SU-DHL-6 (cell line): ENCODE data around the gene TLCD4.

Experiments
- EZH2phosphoT487 ChIP-seq: fragments of 200-600 bp; sonication (generic), shearing (Covaris generic); conservative IDR thresholded peaks from 2 replicates; pipeline ENCODE4 v1.6.1; 2018; ENCODE audit warnings: mild to moderate bottlenecking, antibody characterized with exemption, low read length, moderate library complexity, mixed read lengths
- TF ChIP-seq, protein P1 (sequence below): fragments of 200-600 bp; sonication (generic); IDR thresholded peaks from one replicate; pipeline ENCODE4 v1.5.1; 2017; ENCODE audit warnings: antibody characterized with exemption, mild to moderate bottlenecking, low read length, moderate library complexity; ENCODE audit not compliant: insufficient read depth, poor library complexity, severe bottlenecking

GRCh38 chr1:95139039-95139438 is 21.9 kb downstream of the TLCD4 start:
- TF ChIP-seq, protein P1, sequence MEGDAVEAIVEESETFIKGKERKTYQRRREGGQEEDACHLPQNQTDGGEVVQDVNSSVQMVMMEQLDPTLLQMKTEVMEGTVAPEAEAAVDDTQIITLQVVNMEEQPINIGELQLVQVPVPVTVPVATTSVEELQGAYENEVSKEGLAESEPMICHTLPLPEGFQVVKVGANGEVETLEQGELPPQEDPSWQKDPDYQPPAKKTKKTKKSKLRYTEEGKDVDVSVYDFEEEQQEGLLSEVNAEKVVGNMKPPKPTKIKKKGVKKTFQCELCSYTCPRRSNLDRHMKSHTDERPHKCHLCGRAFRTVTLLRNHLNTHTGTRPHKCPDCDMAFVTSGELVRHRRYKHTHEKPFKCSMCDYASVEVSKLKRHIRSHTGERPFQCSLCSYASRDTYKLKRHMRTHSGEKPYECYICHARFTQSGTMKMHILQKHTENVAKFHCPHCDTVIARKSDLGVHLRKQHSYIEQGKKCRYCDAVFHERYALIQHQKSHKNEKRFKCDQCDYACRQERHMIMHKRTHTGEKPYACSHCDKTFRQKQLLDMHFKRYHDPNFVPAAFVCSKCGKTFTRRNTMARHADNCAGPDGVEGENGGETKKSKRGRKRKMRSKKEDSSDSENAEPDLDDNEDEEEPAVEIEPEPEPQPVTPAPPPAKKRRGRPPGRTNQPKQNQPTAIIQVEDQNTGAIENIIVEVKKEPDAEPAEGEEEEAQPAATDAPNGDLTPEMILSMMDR = no peak
- TF ChIP-seq EZH2phosphoT487 = no peak
